Transverse colon (tissue), 3 donors: ENCODE data around the gene TSR2.

Experiments
- CTCF ChIP-seq, 5 experiments: fragments of 200-600 bp in 3 of 5; fragments of 450-650 bp in 2 of 5; sonication (generic) in 3 of 5; IDR thresholded peaks; 1 replicate in 2 of 5; 2 replicates in 3 of 5; pipeline ENCODE4 v1.5.1; 2016 to 2017; ENCODE audit warnings: antibody characterized with exemption in 5 of 5, inconsistent platforms in 3 of 5, mild to moderate bottlenecking in 2 of 5, moderate library complexity in 1 of 5
- EP300 ChIP-seq: sonication (generic); formaldehyde crosslinking; IDR thresholded peaks from one replicate; pipeline ENCODE4 v1.6.1; 2017; ENCODE audit warnings: antibody characterized with exemption, low read depth

DNA sequence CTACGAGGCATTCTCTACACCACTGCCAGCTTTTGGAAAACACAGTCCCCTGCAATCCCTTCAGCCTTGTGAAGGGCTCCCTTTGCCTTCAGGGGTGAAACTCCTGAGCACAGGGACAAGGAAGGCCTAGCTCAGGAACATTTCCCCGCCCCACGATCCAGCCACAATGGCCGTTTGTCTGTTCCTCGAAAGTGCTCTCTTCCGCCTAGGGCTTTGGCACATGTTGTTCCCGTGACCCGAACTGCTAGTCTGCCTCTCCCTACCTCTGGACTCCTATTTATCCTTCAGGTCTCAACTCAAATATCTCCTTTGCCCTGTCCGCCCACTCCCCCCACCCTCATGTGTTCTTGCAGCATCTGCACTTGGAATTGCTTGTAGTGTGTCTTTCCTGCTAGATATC is 43.7 kb downstream of the TSR2 start:
- TF ChIP-seq CTCF (IDR thresholded peaks at IDR 0.05) (no peak), EP300 (no peak)
